Measurements from ENCODE around the gene SND1.
"Not testable (repeated sequence)": the region's sequence is repeated elsewhere in the genome, so short reads cannot be mapped to it uniquely, and the experiment has no call there.

The SND1 gene

GRCh38 chr7:127946111-127946510, 294.1 kb downstream of the SND1 start:
- in situ Hi-C loops (cut with HindIII; ENCODE audit: low sequenced_read_pairs) = no loop called here

GRCh38 chr7:127946847-127947246, 294.9 kb downstream of the SND1 start:
- in situ Hi-C loops (cut with HindIII; ENCODE audit: low sequenced_read_pairs) = no loop called here

- in situ Hi-C loops (cut with HindIII; ENCODE audit: low sequenced_read_pairs) = no loop called here
These were observed 296.3 kb downstream of the SND1 start for GRCh38 chr7:127948312-127948711.

GRCh38 chr7:127948930-127949329, 296.9 kb downstream of the SND1 start:
- in situ Hi-C loops (cut with HindIII; ENCODE audit: low sequenced_read_pairs) = no loop called here

- in situ Hi-C loops (cut with HindIII; ENCODE audit: low sequenced_read_pairs) = no loop called here
These were observed 297.8 kb downstream of the SND1 start for GRCh38 chr7:127949769-127950222.

GRCh38 chr7:127950233-127950935, 298.4 kb downstream of the SND1 start:
- in situ Hi-C loops (cut with HindIII; ENCODE audit: low sequenced_read_pairs) = no loop called here

- in situ Hi-C loops (cut with HindIII; ENCODE audit: low sequenced_read_pairs) = no loop called here
These were observed 301.7 kb downstream of the SND1 start for GRCh38 chr7:127953423-127954356.

- in situ Hi-C loops (cut with HindIII; ENCODE audit: low sequenced_read_pairs) = no loop called here
These were observed 302.4 kb downstream of the SND1 start for GRCh38 chr7:127954357-127954748.

- in situ Hi-C loops (cut with HindIII; ENCODE audit: low sequenced_read_pairs) = no loop called here
These were observed 303.1 kb downstream of the SND1 start for GRCh38 chr7:127955051-127955531.

- in situ Hi-C loops (cut with HindIII; ENCODE audit: low sequenced_read_pairs) = no loop called here
These were observed 305.9 kb downstream of the SND1 start for GRCh38 chr7:127957886-127958285.

GRCh38 chr7:127959770-127960169, 307.8 kb downstream of the SND1 start:
- in situ Hi-C loops (cut with HindIII; ENCODE audit: low sequenced_read_pairs) = no loop called here

GRCh38 chr7:127961786-127962453, 309.9 kb downstream of the SND1 start:
- in situ Hi-C loops (cut with HindIII; ENCODE audit: low sequenced_read_pairs) = no loop called here

- in situ Hi-C loops (cut with HindIII; ENCODE audit: low sequenced_read_pairs) = no loop called here
These were observed 310.8 kb downstream of the SND1 start for GRCh38 chr7:127962589-127963361.

- in situ Hi-C loops (cut with HindIII; ENCODE audit: low sequenced_read_pairs) = not testable (repeated sequence)
These were observed 311.9 kb downstream of the SND1 start for GRCh38 chr7:127963850-127964249.

- in situ Hi-C loops (cut with HindIII; ENCODE audit: low sequenced_read_pairs) = no loop called here
These were observed 315.3 kb downstream of the SND1 start for GRCh38 chr7:127967281-127967680.

GRCh38 chr7:127968547-127968946, 316.6 kb downstream of the SND1 start:
- in situ Hi-C loops (cut with HindIII; ENCODE audit: low sequenced_read_pairs) = no loop called here

- in situ Hi-C loops (cut with HindIII; ENCODE audit: low sequenced_read_pairs) = no loop called here
These were observed 321.8 kb downstream of the SND1 start for GRCh38 chr7:127973832-127974231.

GRCh38 chr7:127974446-127975035, 322.5 kb downstream of the SND1 start:
- in situ Hi-C loops (cut with HindIII; ENCODE audit: low sequenced_read_pairs) = no loop called here

GRCh38 chr7:127976056-127976737, 324.2 kb downstream of the SND1 start:
- in situ Hi-C loops (cut with HindIII; ENCODE audit: low sequenced_read_pairs) = no loop called here

GRCh38 chr7:127976738-127977120, 324.7 kb downstream of the SND1 start:
- in situ Hi-C loops (cut with HindIII; ENCODE audit: low sequenced_read_pairs) = no loop called here

Measured in endothelial cell of hepatic sinusoid (primary cell).